ENCODE measurements around the gene MT1A.
"Not testable (repeated sequence)": the region's sequence is repeated elsewhere in the genome, so short reads cannot be mapped to it uniquely, and the experiment has no call there.

The MT1A gene

DNA sequence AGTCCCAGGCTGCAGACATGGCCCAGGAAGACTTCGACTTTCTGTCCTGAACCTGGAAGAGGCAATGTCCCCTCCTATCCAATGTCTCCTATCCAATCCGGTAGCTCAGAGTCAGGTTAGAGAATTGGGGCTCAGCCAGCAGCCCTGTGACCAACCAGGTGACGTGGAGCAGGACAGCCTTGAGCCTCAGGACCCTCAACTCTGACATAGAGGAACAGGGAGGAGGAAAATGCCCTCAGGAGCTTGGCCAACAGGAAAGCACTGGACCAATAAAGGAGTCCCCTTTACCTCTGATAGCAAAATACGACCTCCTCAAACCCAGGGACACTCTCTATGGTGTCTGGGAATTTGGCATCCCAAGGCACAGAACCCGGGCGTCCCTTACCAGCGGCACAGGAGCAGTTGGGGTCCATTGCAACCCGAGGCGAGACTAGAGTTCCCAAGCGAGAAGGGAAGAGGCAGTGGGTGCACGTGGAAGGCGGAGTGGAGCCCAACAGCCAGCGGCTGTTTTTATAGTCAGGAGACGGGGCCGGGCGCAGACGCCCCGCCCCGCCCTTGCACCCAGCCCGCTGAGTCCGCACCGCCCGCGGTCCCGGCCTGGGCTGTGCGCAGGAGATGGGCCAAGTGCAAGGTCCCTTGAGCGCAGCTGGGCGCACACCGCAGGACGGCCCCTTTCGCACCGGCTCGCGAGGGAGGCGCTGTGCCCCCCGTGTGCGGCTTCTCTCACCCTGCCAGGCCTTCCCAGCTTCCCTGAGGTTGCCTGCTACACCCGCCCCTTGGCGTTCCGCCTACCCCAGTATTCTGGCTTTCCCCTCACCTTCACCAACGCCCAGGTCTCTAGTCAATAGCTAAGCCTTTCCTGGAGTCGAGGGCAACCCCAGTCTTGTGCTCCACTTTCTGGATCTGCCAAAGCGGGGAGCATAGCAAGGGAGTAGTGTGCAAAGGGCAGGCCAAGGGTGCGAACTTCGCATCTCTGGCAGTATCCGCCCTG lies 29.4 kb downstream of the MT1A start, which contains the start of gene MT1G:
Gene MT1G (minus strand): TSS at position 485 of the 991 bp plus-strand sequence. CDS start 72 bp downstream, at position 413.
- H3K9ac ChIP-seq (ENCODE audit: insufficient read length): no peak within 1 kb of the TSS
- H3K4me3 ChIP-seq: no peak within 1 kb of the TSS
- H3K36me3 ChIP-seq (ENCODE audit: insufficient read depth, low read length): no peaks in the 10 kb centered on the region
- H3K27ac ChIP-seq: no peak within 1 kb of the TSS
- no peaks in the 10 kb centered on the region for H3K9me3 ChIP-seq (ENCODE audit: low read depth, low read length)
- TF ChIP-seq EZH2 (IDR thresholded peaks at IDR 0.05): no peak
- TF ChIP-seq POLR2AphosphoS5 (IDR thresholded peaks at IDR 0.05; ENCODE audit: borderline replicate concordance, low read depth, low read length): no peak
- no peak for TF ChIP-seq FOXP2 (optimal IDR thresholded peaks at IDR 0.05; ENCODE audit: control extremely low read depth, extremely low read length, insufficient read depth)
- DNase-seq (ENCODE audit: low read depth, low spot score): no peak

DNA sequence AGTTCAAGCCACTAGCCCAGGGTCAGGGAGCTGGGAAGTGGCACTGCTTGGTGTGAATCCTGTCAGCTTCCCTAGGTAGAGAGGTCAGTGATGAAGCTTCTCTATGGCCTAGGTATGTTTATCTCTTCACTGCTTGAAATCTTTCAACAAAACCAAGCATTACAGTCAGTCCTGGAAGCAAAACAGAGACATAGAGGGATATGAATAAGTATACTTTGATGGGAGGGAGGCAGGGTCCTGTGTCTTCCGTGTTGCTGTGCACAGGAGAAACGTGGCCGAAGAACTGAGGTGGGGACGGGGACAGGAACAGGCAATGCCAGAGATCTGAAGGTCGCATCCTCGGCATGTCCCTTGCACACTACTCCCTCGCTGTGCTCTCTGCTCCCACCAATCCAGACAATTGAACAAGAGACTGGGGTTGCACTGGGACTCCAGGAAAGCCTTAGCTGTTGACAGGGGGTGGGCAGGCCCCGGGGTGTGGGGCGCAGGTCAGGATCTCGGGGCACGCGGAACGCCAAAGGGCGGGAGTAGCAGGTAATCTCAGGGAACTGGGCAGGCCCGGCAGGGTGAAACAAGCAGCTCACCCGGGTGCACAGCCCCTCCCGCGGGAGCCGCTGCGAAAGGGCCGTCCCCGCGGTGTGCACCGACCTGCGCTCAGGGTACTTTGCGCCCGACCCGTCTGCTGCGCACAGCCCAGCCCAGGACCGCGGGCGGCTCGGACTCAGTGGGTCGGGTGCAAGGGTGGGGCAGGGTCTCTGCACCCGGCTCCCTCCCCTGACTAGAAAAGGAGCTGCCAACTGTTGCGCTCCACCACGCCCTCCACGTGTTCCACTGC lies 30.8 kb downstream of the MT1A start, which contains the start of gene MT1H:
Gene MT1H (plus strand): TSS at position 810 of the 835 bp plus-strand sequence. CDS start 71 bp downstream, outside the sequence.
- no peaks in the 10 kb centered on the region for H3K36me3 ChIP-seq (ENCODE audit: insufficient read depth, low read length)

DNA sequence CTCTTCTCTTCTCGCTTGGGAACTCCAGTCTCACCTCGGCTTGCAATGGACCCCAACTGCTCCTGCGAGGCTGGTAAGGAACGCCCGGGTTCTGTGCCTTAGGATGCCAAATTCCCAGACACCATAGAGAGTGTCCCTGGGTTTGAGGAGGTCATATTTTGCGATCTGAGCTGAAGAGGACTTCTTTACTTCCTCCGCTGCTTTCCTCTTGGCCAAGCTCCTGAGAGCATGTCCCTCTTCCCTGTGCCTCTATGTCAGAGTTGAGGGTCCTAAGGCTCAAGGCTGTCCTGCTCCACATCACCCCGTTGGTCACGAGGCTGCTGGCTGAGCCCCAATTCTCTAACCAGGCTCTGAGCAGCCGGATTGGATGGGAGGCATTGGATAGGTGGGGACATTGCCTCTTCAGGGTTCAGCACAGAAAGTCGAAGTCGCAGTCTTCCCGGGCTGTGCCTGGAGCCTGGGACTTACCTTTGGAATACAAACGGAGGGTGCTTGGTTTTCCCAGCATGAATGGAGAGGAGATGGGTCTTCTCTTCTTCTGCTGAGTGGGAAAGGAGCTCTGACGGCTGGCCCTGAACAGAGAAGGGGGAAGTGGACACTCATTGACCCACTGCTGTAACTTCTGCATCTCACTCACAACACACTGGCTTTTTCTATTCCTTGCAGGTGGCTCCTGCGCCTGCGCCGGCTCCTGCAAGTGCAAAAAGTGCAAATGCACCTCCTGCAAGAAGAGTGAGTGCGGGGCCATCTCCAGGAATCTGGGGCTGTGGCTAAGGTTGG lies 31.6 kb downstream of the MT1A start:
- Histone ChIP-seq H3K9me3 (ENCODE audit: low read depth, low read length) (no peaks in the 10 kb centered on the region), H3K36me3 (ENCODE audit: insufficient read depth, low read length) (no peaks in the 10 kb centered on the region), H3K9ac (ENCODE audit: insufficient read length) (no peak overlapping the region), H3K27ac (no peak overlapping the region), H3K4me3 (no peak overlapping the region)
- TF ChIP-seq FOXP2 (optimal IDR thresholded peaks at IDR 0.05; ENCODE audit: control extremely low read depth, extremely low read length, insufficient read depth) (no peak), EZH2 (IDR thresholded peaks at IDR 0.05) (no peak), POLR2AphosphoS5 (IDR thresholded peaks at IDR 0.05; ENCODE audit: borderline replicate concordance, low read depth, low read length) (no peak)
- no peak for DNase-seq (ENCODE audit: low read depth, low spot score)

More for the DNA sequence above, 30.8 kb downstream of the MT1A start, which contains the start of gene MT1H:
- Histone ChIP-seq H3K4me3 (no peak within 1 kb of the TSS), H3K9ac (ENCODE audit: insufficient read length) (no peak within 1 kb of the TSS), H3K27ac (no peak within 1 kb of the TSS), H3K9me3 (ENCODE audit: low read depth, low read length) (no peaks in the 10 kb centered on the region)
- no peak for DNase-seq (ENCODE audit: low read depth, low spot score)
- no peak for TF ChIP-seq FOXP2 (optimal IDR thresholded peaks at IDR 0.05; ENCODE audit: control extremely low read depth, extremely low read length, insufficient read depth)
- TF ChIP-seq EZH2 (IDR thresholded peaks at IDR 0.05): no peak
- no peak for TF ChIP-seq POLR2AphosphoS5 (IDR thresholded peaks at IDR 0.05; ENCODE audit: borderline replicate concordance, low read depth, low read length)

DNA sequence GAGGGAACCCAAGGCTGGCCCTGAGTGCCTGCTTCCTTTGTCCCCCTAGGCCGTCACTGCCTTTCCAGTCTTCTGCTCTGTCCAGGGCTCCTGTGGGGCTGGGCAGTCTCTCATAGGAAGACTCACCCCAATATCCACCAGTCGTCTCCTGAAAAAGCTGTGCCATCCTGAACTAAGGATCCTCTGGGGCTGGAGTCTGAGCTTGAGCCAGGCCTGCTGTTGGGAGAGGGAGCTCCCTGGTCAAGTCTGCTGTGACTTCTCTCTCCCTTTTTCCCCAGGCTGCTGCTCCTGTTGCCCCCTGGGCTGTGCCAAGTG lies 32.1 kb downstream of the MT1A start:
- no peak for DNase-seq (ENCODE audit: low read depth, low spot score)
- H3K27ac ChIP-seq: no peak overlapping the region
- H3K9me3 ChIP-seq (ENCODE audit: low read depth, low read length): no peaks in the 10 kb centered on the region
- no peak overlapping the region for H3K9ac ChIP-seq (ENCODE audit: insufficient read length)
- no peaks in the 10 kb centered on the region for H3K36me3 ChIP-seq (ENCODE audit: insufficient read depth, low read length)
- H3K4me3 ChIP-seq: no peak overlapping the region
- TF ChIP-seq POLR2AphosphoS5 (IDR thresholded peaks at IDR 0.05; ENCODE audit: borderline replicate concordance, low read depth, low read length) (no peak), EZH2 (IDR thresholded peaks at IDR 0.05) (no peak), FOXP2 (optimal IDR thresholded peaks at IDR 0.05; ENCODE audit: control extremely low read depth, extremely low read length, insufficient read depth) (no peak)

DNA sequence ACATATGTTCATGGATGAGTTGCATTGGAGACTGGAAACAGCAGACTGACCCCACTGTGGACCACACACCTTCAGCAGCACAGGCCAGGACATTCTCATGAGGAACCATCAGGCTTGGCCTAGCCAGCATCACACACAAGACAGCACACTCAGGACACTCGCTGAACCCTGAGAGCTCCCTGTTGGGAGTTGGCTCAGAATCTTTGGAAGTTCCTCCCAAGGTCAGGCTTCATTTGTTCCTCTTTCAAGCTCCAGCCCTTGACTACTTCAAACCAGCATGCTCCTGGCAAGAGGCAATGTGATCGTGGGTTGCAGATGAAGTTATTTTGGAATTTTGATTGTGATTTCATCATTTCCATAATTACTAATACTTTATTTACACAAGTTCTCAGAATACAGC lies 33.2 kb downstream of the MT1A start:
- DNase-seq (ENCODE audit: low read depth, low spot score): not testable (repeated sequence)

DNA sequence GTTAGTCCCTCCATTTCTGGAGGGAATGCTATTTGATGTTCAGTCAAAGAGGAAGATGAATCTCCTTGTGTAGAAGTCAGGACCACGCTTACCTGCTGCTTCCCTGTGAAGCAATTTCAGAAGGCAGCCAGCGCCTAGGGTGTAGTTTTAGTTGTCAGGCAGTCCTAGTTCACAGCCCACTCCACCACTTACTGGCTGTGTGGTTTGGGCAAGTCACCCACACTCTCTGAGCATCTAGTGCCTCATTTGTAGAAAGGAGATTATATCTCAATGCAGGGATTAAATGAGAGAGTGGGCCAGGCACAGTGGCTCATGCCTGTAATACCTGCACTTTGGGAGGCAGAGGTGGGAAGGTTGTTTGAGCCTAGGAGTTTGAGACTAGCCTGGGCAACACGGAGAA lies 33.7 kb downstream of the MT1A start:
- H3K4me3 ChIP-seq; H3K27ac ChIP-seq; H3K9me3 ChIP-seq (ENCODE audit: low read depth, low read length); DNase-seq (ENCODE audit: low read depth, low spot score); H3K36me3 ChIP-seq (ENCODE audit: insufficient read depth, low read length); H3K9ac ChIP-seq (ENCODE audit: insufficient read length): not testable (repeated sequence)

More for the DNA sequence above, 33.2 kb downstream of the MT1A start:
- not testable (repeated sequence) for H3K9ac ChIP-seq (ENCODE audit: insufficient read length); H3K27ac ChIP-seq; H3K36me3 ChIP-seq (ENCODE audit: insufficient read depth, low read length); H3K4me3 ChIP-seq; H3K9me3 ChIP-seq (ENCODE audit: low read depth, low read length)

DNA sequence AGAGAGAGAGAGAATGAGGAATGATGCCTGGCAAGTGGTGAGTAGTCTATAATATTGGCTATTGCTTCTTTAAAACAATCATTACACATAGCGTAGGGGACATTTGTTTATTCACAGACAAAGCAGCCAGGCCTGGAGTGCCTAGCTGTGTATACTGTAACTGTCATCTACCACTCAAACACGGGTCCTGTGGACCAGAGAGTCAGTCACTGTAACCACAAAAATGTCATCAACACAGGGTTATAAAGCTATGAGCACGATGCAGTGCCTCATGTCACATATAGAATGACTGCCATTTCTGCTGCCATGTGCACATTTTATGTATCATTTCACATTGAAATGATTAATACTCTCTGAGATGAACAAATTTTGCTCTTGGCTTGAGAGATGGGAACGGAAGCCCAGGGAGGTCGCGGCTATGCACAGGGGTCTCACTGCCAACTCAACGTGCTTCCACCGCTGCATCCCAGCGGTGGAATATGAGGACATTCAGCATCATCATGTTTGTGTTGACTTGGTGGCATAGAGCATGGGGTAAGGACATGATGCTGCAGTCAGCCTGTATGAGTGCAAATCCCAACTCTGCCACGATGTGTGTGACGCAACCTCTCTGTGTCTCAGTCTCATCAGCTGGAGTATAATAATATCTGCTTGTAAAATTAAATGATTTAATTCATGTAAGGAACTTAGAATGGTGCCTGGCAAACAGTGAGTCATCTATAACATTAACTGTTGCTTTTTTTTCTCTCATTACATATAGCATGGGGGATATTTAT lies 34.5 kb downstream of the MT1A start:
- Histone ChIP-seq H3K36me3 (ENCODE audit: insufficient read depth, low read length) (no peaks in the 10 kb centered on the region), H3K4me3 (no peak overlapping the region), H3K9ac (ENCODE audit: insufficient read length) (no peak overlapping the region), H3K9me3 (ENCODE audit: low read depth, low read length) (no peaks in the 10 kb centered on the region), H3K27ac (no peak overlapping the region)
- no peak for DNase-seq (ENCODE audit: low read depth, low spot score)
- TF ChIP-seq POLR2AphosphoS5 (IDR thresholded peaks at IDR 0.05; ENCODE audit: borderline replicate concordance, low read depth, low read length) (no peak), EZH2 (IDR thresholded peaks at IDR 0.05) (no peak), FOXP2 (optimal IDR thresholded peaks at IDR 0.05; ENCODE audit: control extremely low read depth, extremely low read length, insufficient read depth) (no peak)
